ENCODE measurements around the gene TSKU. TPM values are rescaled to one million over a fixed set of nuclear protein-coding genes. Genes with fewer than 3 reads are reported as not detected.

TSKU gene
- total RNA-seq, 2 experiments from 2014 or later = 1.5 to 1.8 TPM

DNA sequence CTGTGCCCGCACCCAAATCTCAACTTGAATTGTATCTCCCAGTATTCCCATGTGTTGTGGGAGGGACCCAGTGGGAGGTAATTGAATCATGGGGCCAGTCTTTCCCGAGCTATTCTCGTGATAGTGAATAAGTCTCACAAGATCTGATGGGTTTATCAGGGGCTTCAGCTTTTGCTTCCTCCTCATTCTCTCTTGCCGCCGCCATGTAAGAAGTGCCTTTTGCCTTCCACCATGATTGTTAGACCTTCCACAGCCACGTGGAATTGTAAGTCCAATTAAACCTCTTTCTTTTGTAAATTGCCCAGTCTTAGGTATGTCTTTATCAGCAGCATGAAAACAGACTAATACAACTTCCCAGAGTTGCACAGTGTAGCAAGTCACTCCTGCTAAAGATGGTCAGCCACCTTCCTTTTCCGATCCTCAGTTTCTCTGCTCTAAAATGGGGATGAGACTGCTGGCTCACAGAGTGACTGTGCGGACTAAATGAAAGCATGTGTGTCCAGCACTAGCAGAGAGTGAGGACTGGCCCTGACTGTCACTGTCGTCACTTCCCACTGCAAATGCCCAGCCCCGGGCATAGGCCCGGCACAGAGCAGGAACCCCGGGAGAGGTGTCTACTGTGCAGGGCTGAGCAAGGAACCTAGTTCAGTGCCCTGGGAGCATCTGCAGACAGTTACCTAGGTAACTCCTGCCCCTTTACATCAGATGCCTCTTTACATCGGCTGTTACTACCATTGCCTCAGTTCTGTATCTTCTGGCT lies 9.5 kb downstream of the TSKU start:
- TF ChIP-seq, protein P1, sequence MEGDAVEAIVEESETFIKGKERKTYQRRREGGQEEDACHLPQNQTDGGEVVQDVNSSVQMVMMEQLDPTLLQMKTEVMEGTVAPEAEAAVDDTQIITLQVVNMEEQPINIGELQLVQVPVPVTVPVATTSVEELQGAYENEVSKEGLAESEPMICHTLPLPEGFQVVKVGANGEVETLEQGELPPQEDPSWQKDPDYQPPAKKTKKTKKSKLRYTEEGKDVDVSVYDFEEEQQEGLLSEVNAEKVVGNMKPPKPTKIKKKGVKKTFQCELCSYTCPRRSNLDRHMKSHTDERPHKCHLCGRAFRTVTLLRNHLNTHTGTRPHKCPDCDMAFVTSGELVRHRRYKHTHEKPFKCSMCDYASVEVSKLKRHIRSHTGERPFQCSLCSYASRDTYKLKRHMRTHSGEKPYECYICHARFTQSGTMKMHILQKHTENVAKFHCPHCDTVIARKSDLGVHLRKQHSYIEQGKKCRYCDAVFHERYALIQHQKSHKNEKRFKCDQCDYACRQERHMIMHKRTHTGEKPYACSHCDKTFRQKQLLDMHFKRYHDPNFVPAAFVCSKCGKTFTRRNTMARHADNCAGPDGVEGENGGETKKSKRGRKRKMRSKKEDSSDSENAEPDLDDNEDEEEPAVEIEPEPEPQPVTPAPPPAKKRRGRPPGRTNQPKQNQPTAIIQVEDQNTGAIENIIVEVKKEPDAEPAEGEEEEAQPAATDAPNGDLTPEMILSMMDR (conservative IDR thresholded peaks at IDR 0.05; ENCODE audit: low read length) = no peak
- no peak for TF ChIP-seq EZH2phosphoT487 (IDR thresholded peaks at IDR 0.05; ENCODE audit: borderline replicate concordance, low read depth, low read length)
- POLR2A ChIA-PET = no interaction called here
- H3K79me2 ChIP-seq (ENCODE audit: insufficient read depth, low read depth, low read length) = no peaks in the 10 kb centered on the region

DNA sequence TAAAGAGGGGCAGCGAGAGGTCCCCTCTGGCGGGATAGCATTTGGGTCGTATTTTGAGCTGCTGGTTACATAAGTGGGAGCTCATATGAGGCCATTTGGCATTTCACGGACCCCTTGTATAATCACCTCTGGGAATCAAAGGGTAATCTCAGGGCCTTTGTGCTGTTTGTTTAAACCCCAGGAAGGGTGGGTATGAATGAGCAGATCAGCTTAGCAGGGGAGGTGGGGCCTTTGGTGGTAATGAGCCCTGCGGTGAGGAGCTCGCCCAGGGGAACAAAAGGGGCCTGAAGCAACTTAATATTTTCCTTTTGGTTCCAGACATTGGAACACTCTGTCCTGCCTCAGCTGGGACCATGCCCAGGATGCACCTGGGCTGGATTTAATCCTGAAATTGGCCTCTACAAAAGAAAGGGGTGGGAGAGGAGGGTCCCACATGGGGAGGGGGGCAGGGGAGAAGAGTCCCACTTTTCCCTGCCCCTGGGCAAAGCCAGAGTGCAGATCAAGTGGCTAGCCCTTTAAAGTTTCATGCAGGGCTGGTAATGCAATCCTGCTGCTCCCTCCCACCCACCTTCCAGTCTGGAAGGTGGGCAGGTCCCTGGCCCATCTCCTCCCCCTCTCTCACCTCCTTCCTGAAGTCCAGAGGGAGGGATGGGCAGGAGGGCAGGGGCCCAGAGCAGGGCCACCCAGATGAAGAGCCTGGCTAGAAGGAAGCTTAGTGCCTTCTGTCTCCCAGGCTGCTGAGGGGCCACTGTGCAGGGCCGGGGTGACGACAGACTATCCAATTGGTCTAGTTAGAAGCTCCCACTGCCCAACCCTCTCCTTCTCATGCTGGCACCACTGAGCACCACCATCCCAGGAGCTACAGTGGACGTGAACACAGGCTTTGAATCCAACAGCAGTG lies 10.5 kb downstream of the TSKU start:
- Histone ChIP-seq H2AFZ (ENCODE audit: low read length) (no peak overlapping the region), H3K9me3 (ENCODE audit: low read length) (no peaks in the 10 kb centered on the region), H3K36me3 (ENCODE audit: insufficient read depth, low read length) (no peaks in the 10 kb centered on the region), H3K4me2 (ENCODE audit: low read length) (no peak overlapping the region), H3K4me1 (ENCODE audit: insufficient read depth, low read length, poor library complexity, severe bottlenecking) (no peaks in the 10 kb centered on the region), H3K4me3 (ENCODE audit: low read depth, low read length, poor library complexity, severe bottlenecking) (no peak overlapping the region), H3K9me2 (ENCODE audit: insufficient read depth, low read length) (no peaks in the 10 kb centered on the region), H3K27ac (ENCODE audit: low read depth, low read length, poor library complexity, severe bottlenecking) (no peak overlapping the region), H3K79me2 (ENCODE audit: insufficient read depth, low read depth, low read length) (no peaks in the 10 kb centered on the region), H4K20me1 (ENCODE audit: insufficient read depth, low read length) (no peaks in the 10 kb centered on the region)
- CTCF ChIA-PET (ENCODE audit: unreplicated experiment) = no interaction called here
- no peak for TF ChIP-seq EZH2phosphoT487 (IDR thresholded peaks at IDR 0.05; ENCODE audit: borderline replicate concordance, low read depth, low read length)
- TF ChIP-seq, protein P1 (conservative IDR thresholded peaks at IDR 0.05; ENCODE audit: low read length) = no peak
- intact Hi-C loops (cut with micrococcal nuclease; ENCODE audit: unreplicated experiment) = no loop called here
- no TSS peak for BruUV-seq (replicated peaks)
- DNase-seq (ENCODE audit: low spot score) = no peak
- POLR2A ChIA-PET = no interaction called here

More for the DNA sequence above, 9.5 kb downstream of the TSKU start:
- no peak overlapping the region for H3K4me3 ChIP-seq (ENCODE audit: low read depth, low read length, poor library complexity, severe bottlenecking)
- H4K20me1 ChIP-seq (ENCODE audit: insufficient read depth, low read length) = no peaks in the 10 kb centered on the region
- no peak for DNase-seq (ENCODE audit: low spot score)
- no peaks in the 10 kb centered on the region for H3K4me1 ChIP-seq (ENCODE audit: insufficient read depth, low read length, poor library complexity, severe bottlenecking)
- intact Hi-C loops (cut with micrococcal nuclease; ENCODE audit: unreplicated experiment) = no loop called here
- H2AFZ ChIP-seq (ENCODE audit: low read length) = no peak overlapping the region
- H3K9me2 ChIP-seq (ENCODE audit: insufficient read depth, low read length) = no peaks in the 10 kb centered on the region
- no peaks in the 10 kb centered on the region for H3K9me3 ChIP-seq (ENCODE audit: low read length)
- CTCF ChIA-PET (ENCODE audit: unreplicated experiment) = no interaction called here
- no TSS peak for BruUV-seq (replicated peaks)
- H3K27ac ChIP-seq (ENCODE audit: low read depth, low read length, poor library complexity, severe bottlenecking) = no peak overlapping the region
- H3K36me3 ChIP-seq (ENCODE audit: insufficient read depth, low read length) = no peaks in the 10 kb centered on the region
- no peak overlapping the region for H3K4me2 ChIP-seq (ENCODE audit: low read length)

Measured in OCI-LY7 (cell line).